Right lobe of liver (tissue), 4 donors: ENCODE data around the gene SLC24A3.

Experiments used
- POLR2A ChIP-seq: fragments of 450-650 bp; IDR thresholded peaks from one replicate; pipeline ENCODE4 v1.6.1; 2017; ENCODE audit warnings: antibody characterized with exemption, mild to moderate bottlenecking
- TF ChIP-seq, protein P1 (sequence below), 4 donors: fragments of 200-600 bp in 3 of 4; fragments of 450-650 bp in 1 of 4; IDR thresholded peaks; one replicate each; pipeline versions ENCODE4 v1.5.1 to v1.8.0; 2016 to 2022; ENCODE audit warnings: antibody characterized with exemption in 4 of 4, mild to moderate bottlenecking in 2 of 4
- donor health status: DM: no; HTN: no; CAD: no.
- donor health status: DM: no; HTN: no; CAD: no.
- donor health status: DM: no; HTN: yes; CAD: no.

GRCh38 chr20:19555726-19556125 is 343.3 kb downstream of the SLC24A3 start:
- TF ChIP-seq, protein P1, sequence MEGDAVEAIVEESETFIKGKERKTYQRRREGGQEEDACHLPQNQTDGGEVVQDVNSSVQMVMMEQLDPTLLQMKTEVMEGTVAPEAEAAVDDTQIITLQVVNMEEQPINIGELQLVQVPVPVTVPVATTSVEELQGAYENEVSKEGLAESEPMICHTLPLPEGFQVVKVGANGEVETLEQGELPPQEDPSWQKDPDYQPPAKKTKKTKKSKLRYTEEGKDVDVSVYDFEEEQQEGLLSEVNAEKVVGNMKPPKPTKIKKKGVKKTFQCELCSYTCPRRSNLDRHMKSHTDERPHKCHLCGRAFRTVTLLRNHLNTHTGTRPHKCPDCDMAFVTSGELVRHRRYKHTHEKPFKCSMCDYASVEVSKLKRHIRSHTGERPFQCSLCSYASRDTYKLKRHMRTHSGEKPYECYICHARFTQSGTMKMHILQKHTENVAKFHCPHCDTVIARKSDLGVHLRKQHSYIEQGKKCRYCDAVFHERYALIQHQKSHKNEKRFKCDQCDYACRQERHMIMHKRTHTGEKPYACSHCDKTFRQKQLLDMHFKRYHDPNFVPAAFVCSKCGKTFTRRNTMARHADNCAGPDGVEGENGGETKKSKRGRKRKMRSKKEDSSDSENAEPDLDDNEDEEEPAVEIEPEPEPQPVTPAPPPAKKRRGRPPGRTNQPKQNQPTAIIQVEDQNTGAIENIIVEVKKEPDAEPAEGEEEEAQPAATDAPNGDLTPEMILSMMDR (IDR thresholded peaks at IDR 0.05) = no peak
- TF ChIP-seq POLR2A = no peak
